Measurements from ENCODE around the gene METTL22. TPM values are rescaled to one million over a fixed set of nuclear protein-coding genes. Genes with fewer than 3 reads are reported as not detected.
"Not testable (repeated sequence)": the region's sequence is repeated elsewhere in the genome, so short reads cannot be mapped to it uniquely, and the experiment has no call there.

METTL22 gene
- polyA plus RNA-seq, 3 donors = 16.2 to 31.1 (median 31.1) TPM

DNA sequence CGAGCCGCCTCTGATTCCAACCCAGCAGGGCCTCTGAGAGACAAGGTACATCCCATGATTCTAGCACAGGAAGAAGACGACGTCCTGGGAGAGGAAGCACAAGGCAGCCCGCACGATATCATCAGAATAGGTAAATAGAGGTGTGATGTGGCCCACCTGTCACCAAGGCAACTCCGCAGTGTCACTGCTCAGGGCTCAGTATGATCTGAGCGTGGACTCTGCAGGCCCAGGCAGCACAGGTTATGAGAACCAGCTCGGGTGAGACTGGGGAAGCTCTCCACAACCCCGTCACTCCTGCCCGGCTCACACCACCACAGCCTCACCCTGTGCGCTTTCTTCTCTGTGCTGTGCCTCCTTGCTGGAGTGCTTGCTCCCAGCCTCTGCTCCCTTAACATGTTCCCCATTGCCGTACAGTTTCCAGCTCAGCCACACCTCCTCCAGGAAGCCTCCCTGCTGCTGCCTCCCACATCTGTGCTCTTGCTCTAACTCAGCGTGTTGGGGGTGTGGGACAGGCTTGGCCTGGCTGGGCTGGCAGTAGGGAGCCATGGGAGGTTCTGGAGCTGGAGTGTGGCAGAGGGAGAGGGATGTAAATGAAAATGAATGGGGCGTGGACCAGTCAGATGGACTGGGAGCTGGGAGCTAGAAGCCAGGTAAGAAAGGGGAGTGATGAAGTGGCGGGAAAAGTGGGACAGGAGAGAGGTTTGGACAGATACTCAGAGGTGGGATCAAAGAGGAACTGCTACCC is 7.7 kb downstream of the METTL22 start:
- DNase-seq = no peak

DNA sequence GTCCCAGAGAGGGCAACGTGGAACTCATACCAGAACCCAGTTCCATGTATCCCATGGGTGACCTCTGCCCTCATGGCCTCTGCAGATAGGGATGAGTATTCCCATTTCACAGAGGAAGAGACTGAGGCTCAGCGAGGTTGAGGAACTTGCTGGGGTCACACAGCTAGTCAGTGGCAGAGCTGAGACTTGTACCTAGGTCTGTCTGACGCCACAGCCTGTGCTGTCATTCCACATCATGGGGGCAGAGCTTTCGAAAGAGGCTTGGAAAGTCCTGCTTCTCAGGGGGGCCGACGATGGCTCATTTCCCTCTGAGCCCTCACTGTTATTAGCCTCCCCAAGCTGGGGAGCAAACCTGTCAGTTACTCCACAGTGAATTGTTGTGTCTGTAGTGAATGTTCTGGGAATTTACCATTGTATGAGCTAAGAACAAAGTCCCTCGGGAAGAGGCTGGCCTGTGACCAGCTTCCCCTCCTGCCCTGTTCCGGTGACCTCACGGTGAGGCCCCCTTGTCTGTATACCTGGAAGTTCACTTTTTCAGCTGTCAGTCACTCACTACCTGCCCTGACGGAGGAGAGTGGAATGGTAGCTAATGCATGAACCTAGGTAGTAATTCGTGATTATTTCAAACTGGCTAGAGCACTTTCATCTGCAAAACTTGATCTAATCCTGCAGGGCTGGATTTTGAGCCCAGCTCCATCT is 8.9 kb downstream of the METTL22 start:
- DNase-seq = no peak

DNA sequence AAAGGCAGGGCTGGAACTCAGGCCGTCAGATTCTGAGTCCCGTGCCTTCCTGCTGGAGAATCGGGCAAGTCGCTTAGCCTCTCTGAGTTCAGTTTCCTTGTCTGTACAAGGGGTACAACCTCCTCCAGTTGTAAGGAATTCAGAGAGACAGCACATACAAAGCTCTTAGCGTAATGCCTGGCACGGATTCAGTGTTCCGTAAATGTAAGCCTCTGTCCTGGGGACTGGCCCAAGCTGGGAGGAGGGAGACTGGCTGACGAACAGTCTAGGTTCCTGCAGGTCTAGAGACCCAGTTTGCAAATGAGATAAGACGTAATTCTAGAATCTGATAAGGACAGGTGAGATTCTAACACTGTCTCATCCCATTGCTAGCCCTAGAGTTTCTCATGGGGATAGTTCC is 9.9 kb downstream of the METTL22 start:
- no peak for DNase-seq

DNA sequence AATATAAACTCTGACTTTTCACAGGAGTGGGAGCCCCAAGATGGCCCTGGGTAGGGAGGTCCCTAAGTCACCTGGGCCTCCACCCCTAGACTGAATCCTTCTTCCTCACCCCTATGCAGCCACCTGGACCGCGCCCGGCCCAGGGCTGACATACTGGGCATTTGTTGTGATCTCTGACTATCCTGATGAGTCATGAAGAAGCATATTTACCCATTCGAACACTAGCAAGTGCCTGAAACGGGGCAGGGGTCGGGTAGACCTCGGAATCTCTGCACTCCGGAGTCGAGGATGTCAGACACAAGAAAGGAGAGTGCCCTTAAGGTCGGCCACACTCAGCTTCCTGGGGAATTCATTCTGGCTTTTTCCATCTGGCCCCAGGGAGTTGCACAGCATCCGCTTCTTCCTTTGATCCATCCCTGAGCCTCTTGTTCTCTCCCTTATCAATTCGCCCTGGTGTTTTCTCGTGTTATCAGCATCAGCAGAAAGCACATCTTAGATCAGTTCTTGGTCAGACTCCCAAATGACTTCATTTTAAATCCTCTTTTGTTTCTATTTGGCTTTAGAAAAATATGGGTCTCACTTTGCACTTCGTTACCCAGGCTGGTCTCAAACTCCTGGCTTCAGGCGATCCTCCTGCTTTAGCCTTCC is 10.4 kb downstream of the METTL22 start:
- no peak for DNase-seq

DNA sequence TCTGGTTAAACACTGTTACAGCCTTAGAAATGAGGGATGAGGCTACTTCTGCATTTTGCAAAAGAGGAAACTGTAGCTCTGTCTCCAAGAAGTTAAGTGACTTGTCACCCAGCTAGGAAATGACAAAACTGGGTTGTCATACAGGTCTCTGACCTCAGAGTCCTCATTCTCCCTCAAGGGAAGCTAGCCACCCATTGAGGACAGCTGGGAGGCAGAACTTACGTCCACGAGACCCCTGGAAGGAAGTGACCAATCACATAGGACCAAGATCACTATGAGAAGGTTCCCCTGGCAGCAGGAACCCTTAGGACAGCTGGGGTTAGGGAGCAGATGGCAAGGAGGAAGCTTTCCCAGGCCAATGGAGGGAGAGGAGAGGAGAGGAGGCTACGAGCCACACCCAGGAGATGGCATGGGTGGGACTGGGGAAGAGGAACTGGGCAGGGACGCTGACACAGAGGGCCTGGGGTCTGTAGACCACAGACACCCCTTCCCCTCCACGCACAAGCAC is 11.2 kb downstream of the METTL22 start:
- no peak for DNase-seq

DNA sequence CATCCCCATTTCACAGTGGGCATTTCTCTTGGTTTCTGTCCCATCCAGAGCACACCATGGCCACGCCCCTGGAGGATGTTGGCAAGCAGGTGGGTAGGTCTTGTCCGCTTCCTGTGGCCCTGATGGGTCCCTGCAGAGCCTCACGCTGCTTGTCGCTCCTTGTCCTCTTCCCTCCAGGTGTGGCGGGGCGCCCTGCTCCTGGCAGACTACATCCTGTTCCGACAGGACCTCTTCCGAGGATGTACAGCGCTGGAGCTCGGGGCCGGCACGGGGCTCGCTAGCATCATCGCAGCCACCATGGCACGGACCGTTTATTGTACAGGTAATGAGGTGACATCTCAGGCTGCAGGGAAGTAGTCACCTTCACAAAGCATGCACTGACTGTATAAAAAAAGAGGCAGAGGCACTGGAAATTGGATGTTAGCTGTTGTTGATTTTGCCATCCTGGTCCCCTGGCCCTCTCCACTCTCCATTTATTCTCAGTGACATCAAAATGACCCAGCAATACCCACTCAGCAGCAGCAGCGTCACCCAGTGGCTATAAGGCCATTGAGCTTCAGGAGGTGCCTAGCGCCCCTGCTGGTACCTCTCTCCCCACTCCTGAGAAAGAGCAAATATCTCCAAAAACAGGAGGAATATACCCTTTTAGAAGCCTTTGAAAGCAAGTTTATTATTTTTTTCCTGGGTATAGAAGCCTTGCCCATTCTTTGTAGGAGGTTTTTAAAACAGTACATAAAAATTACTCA is 13.7 kb downstream of the METTL22 start:
- DNase-seq = no peak

DNA sequence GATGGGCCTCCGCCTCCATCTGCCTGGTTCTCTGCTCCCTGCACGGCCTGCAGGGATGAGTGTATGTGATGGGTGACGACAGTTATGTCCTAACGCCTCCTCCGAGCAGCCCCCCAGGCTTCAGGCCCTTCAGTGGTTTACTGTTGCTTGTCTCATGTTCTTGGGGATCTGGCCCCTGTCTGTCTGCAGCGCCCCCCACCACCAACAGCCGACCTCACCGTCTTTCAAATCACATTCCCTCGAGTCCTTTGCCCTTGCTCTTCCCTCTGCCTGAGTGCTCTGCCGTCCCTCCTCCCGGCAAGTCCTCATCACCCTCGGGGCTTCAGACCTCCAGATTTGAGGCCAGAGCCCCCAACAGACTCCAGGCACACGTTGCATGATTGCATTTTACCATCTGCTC is 18.2 kb downstream of the METTL22 start:
- no peak for DNase-seq

DNA sequence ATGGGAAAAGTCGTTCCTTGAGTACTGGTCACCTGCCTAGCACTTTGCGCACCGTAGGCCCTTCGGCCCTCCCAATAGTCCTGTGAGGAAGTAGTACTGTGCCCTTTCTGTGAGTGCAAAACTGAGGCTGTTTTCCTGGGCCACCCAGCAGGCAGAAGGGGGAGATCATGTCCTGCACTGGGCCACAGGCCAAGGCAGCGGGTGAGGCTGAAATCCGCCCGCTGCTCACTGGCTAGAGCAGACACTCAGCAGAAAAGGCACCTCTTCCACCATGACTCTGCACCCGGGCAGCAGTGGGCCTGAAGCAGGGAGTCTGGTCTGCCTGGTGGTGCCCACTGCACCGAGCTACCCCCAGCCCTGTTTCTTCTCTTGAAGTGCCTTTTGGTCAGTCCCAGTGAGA is 20.2 kb downstream of the METTL22 start:
- DNase-seq = no peak

DNA sequence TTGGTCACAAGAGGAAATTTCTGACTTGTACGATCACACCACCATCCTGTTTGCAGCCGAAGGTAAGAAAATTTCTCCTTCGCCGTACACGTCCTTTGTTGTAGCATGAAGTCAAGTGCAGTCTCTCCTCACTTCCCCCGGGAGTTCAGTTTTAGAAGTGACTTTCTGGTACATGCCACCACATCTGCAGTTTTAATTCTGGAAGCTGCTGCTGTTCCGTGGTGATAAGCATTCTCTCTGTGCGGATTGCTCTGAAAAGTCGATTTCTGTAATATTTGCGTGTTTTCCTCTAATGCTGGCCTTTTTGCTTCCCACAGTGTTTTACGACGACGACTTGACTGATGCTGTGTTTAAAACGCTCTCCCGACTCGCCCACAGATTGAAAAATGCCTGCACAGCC is 20.6 kb downstream of the METTL22 start:
- DNase-seq = no peak

DNA sequence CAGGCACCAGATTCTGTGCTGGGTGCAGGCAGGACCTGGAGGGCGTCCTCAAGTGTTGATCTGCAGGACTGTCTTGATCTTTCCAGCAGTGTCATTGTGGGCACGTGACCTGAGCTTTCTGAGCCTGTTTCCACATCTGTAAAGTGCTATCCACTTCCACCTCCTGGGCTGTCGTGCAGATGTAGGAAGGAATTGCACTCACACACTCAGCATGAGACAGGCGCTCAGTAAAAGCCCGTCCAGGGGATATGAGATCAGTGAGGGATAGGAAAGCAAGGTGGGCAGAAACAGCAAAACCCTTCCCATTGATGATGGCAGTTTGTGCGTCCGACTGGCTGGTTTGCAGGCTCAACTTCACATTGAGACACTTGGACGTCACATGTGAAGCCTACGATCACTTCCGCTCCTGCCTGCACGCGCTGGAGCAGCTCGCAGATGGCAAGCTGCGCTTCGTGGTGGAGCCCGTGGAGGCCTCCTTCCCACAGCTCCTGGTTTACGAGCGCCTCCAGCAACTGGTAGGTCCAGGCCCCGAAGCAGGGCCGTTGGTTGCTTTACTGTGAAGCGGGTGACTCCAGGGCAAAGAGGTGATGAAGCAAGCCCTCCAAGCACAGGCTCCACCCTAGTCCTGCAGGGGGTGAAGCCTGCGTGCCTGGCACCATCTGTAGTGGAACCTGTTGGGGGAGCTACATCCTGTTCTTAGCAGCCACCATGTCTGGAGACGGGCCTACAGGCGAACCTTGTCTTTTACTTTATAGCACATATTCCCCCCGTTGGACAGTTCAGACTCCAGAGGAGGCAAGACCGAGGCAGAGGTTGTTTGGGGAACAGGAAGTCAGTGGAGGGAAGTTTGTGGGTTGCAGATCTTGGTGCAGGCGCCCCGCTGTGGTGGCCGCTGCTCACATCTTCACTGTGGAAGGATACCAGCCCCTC is 23.0 kb downstream of the METTL22 start:
- DNase-seq = no peak

DNA sequence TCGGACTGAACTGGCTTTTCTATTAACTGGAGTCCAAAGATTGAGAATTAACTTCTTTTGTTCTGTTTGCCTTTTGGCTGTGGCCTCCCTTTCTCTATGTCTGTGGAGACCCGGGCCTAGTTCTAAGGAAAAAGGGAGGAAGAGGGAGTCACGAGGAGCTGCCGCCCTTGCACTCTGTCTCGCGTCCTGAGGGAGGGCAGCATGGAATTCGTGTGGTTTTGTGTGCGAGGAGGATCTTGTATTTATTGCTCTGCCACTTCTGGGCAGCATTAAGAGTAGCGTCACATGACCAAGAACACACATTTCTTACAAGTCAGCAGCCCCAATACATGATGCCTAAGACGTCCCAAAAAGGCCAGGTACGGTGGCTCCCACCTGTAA is 23.6 kb downstream of the METTL22 start:
- no peak for DNase-seq

DNA sequence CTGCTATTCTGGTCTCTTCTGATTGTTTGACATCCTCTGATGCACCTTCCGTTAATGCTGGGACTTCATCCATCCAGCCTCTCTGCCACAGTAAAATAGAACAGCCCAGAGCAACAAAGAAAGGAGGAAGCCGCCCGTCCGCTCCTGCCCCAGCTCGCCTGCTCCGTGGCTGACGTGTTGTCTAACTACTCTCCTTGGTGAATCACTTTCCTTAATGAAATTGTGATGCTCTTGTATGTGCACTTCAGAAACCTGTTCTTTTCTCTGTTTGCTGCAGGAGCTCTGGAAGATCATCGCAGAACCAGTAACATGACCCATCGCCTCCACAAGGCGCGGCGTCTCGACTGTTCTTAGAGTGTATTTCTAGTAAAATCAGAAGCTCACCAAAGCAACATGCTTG is 24.3 kb downstream of the METTL22 start:
- DNase-seq = no peak

DNA sequence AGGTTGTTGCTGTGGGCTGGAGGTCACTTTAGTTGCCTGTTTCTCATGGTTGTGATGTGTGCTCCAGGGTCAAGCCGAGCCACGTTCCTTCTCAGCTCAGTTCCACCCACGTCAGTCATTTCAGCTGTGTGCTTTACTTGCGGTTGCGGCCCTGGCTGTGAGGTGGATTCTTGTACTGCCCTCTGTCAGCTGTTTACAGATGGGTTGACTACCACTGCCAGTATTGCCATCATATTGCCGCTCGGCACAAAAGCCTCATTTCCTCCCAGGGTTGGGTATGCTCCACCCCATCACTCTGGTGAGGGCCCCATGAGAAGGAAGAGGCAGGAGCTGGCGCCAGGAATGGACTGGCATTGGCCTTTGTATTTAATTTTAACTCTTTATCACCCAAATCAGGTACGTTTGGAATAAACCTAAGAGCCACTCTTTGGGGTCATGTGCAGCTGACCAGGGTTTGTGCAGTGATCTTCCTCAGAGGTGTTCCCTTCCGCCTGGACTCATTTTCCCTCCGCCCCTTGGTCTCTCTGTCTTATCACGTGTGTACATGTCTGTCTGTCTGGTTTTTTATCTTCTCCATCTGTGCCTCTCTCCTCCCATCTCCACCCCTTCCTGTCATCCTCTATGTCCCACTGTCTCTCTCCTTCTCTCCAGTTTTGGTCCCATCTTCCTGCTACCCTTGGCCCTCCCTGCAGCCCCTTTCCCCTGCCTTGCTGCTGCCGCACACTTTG is 25.0 kb downstream of the METTL22 start:
- no peak for DNase-seq

DNA sequence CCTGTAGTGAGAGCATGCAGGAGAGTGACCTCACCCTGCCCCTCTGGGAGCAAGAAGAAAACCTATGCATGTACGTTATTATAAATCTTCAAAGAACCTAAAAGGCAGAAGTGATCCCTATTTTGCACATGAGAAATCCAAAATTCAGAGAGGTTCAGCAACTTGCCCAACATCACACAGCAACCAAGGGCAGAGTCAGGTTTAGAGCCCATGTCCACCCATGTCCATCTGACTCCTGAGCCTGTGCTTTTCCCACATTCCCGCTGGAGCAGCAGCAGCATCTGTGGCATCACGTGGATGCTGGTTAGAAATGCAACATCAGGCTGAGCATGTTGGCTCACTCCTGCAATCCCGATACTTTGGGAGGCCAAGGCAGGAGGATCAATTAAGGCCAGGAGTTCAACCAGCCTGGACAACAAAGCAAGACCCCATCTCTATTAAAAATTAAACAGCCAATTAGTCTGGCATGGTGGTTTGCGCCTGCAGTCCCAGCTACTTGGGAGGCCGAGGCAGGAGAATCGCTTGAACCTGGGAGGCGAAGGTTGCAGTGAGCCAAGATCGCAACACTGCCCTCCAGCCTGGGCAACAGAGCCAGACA is 26.3 kb downstream of the METTL22 start:
- DNase-seq = no peak

DNA sequence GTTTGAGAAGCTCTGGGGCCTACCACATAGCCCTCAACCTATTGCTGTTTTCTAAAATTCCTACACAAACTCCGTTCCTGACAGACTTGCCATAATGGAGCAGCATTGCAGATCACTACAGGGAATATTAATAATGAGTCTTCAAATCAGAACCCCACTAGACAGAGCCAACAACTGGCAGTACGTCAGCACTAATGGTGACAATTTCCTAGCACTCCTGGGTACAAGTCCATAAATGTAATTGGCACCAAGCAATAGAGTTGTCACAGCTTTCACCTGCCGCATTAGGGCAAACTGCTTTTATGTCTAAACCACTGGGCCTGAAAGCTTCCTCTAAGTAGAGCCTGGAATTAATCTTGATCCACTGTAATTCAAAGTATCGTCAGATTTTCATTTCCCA is 27.4 kb downstream of the METTL22 start:
- DNase-seq = no peak

DNA sequence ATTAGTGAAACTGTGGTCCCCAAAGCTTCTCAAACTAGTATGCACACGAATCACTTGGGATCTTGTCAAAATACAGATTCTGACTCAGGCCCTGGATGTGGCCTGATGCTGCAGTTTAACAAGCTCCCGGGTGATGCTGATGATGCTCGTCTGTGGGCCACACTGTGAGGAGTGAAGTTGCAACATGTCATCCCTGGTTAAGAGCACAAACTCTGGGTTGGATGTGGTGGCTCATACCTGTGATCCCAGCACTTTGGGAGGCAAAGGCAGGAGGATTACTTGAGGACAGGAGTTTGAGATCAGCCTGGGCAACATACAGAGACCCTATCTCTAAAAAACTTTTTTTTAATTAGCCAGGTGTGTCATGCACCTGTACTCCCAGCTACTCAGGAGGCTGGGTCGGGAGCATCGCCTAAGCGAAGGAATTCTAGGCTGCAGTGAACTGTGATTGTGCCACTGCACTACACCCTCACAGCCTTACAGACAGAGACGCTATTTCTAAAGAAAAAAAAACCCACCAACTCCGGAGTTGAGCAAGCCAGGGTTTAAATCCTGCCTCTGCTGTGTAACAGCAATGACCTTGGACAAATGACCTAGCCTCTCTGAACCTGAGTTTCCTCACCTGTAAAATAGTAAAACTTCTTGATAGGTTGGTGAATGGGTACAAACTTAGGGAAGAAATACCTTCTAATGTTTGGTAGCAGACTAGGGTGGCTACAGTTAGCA is 28.5 kb downstream of the METTL22 start:
- no peak for DNase-seq

DNA sequence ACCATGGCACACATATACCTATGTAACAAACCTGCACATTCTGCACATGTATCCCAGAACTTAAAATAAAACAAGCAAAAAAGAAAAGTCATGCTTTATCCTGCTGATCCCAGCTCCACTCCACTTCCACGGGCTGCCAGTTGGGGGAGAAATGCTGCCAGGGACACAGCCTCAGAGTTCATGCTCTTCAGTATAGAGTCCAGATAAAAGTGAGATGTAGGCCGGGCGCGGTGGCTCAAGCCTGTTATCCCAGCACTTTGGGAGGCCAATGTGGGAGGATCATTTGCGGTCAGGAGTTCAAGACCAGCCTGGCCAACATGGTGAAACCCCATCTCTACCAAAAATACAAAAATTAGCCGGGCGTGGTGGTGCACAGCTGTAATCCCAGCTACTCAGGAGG is 30.5 kb downstream of the METTL22 start:
- DNase-seq = not testable (repeated sequence)

DNA sequence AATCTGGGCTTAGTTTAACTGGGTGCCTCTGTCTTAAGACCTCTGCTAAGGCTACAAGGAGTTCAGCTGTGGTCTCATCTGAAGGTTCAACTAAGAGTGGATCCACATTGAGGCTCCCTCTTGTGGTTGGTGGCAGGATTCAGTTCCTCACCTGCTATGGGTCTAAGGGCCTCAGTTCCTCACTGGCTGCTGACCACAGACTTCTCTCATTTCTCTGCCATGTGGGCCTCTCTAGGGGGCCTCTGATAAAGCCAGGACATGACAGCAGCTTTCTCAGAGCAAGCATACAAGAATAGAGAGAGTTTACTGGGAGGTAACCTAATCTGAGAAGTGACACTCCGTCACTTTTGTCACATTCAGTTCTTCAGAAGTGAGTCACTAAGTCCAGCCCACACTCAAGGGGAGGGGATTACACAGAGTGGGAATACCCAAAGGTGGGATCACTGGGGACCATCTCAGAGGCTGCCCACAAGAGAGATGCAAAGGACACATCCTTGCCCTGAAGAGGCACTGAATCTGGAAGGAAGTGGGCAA is 33.8 kb downstream of the METTL22 start:
- DNase-seq = no peak

DNA sequence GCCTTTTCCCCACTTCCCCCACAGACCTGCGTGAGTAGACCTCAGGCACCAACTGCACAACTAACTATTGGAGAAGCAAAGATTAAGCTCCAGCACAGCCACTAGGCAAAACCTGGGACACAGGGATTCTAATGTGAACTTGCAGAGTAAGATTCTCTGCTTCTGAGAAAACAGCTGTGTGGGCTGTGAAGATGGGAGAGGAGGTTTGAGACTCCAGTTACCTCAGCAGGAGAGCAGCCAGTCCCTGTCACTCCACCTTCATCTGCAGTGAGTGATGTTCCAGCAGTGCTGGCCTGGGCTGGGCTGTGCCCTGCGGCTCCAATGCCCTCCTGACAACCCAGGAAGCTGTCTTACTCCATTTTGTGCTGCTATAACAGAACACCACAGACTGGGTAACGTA is 34.9 kb downstream of the METTL22 start:
- DNase-seq = no peak
